ENCODE measurements around the gene KLF7.

The KLF7 gene

GRCh38 chr2:207130958-207131521, 34.7 kb downstream of the KLF7 start:
- intact Hi-C loops (cut with DNase I) = no loop called here
- DNase-seq = no peak

GRCh38 chr2:207129821-207130220, 35.9 kb downstream of the KLF7 start:
- intact Hi-C loops (cut with DNase I) = no loop called here
- no peak for DNase-seq

- no peak for DNase-seq
- intact Hi-C loops (cut with DNase I) = no loop called here
These were observed 36.9 kb downstream of the KLF7 start for GRCh38 chr2:207128867-207129266.

- intact Hi-C loops (cut with DNase I) = no loop called here
These were observed 38.9 kb downstream of the KLF7 start for GRCh38 chr2:207126724-207127308.

GRCh38 chr2:207123776-207124391, 41.9 kb downstream of the KLF7 start:
- intact Hi-C loops (cut with DNase I) = no loop called here
- no peak for DNase-seq

More at GRCh38 chr2:207126724-207127308, 38.9 kb downstream of the KLF7 start:
- DNase-seq = no peak

- intact Hi-C loops (cut with DNase I) = no loop called here
- no peak for DNase-seq
These were observed 42.4 kb downstream of the KLF7 start for GRCh38 chr2:207123335-207123744.

GRCh38 chr2:207122651-207123334, 43.0 kb downstream of the KLF7 start:
- intact Hi-C loops (cut with DNase I) = no loop called here
- DNase-seq = no peak

GRCh38 chr2:207121784-207122183, 44.0 kb downstream of the KLF7 start:
- intact Hi-C loops (cut with DNase I) = no loop called here
- no peak for DNase-seq

- DNase-seq = no peak
- intact Hi-C loops (cut with DNase I) = loop anchor here (10.0 kb wide), 1 partner anchor 46 kb away; the partner anchor contains the start of gene KLF7
These were observed 46.7 kb downstream of the KLF7 start for GRCh38 chr2:207119048-207119447.

- intact Hi-C loops (cut with DNase I) = loop anchor here (10.0 kb wide), 1 partner anchor 47 kb away; the partner anchor contains the start of gene KLF7
- no peak for DNase-seq
These were observed 48.1 kb downstream of the KLF7 start for GRCh38 chr2:207117668-207118067.

- intact Hi-C loops (cut with DNase I) = loop anchor here (10.0 kb wide), 1 partner anchor 49 kb away; the partner anchor contains the start of gene KLF7
- peak in 6 of 10 donors; percentile 26 to 91 (median 48) for DNase-seq
These were observed 49.9 kb downstream of the KLF7 start for GRCh38 chr2:207115715-207116364.

- intact Hi-C loops (cut with DNase I) = loop anchor here (10.0 kb wide), 1 partner anchor 51 kb away; the partner anchor contains the start of gene KLF7
- DNase-seq = peak; percentile 24 to 91 (median 53)
These were observed 52.3 kb downstream of the KLF7 start for GRCh38 chr2:207113414-207113813.

- no peak for DNase-seq
- intact Hi-C loops (cut with DNase I) = loop anchor here (10.0 kb wide), 1 partner anchor 52 kb away; the partner anchor contains the start of gene KLF7
These were observed 53.0 kb downstream of the KLF7 start for GRCh38 chr2:207112785-207113184.

- intact Hi-C loops (cut with DNase I) = loop anchor here (10.0 kb wide), 1 partner anchor 52 kb away; the partner anchor contains the start of gene KLF7
- DNase-seq = no peak
These were observed 53.4 kb downstream of the KLF7 start for GRCh38 chr2:207112383-207112782.

GRCh38 chr2:207111757-207112156, 54.0 kb downstream of the KLF7 start:
- no peak for DNase-seq
- intact Hi-C loops (cut with DNase I) = loop anchor here (2.0 to 10.0 kb wide), 2 partner anchors 33 to 53 kb away; partner anchors contain the start of gene KLF7

GRCh38 chr2:207110715-207111114, 55.0 kb downstream of the KLF7 start:
- no peak for DNase-seq
- intact Hi-C loops (cut with DNase I) = loop anchor here (2.0 to 10.0 kb wide), 2 partner anchors 32 to 54 kb away; partner anchors contain the start of gene KLF7

- no peak for DNase-seq
- intact Hi-C loops (cut with DNase I) = loop anchor here (2.0 to 10.0 kb wide), 2 partner anchors 32 to 54 kb away; partner anchors contain the start of gene KLF7
These were observed 55.4 kb downstream of the KLF7 start for GRCh38 chr2:207110310-207110709.

GRCh38 chr2:207109768-207110167, 56.0 kb downstream of the KLF7 start:
- intact Hi-C loops (cut with DNase I) = loop anchor here (2.0 to 10.0 kb wide), 2 partner anchors 31 to 55 kb away; partner anchors contain the start of gene KLF7
- DNase-seq = no peak

- no peak for DNase-seq
These were observed 57.3 kb downstream of the KLF7 start for GRCh38 chr2:207108440-207108839.

GRCh38 chr2:207107551-207107950, 58.2 kb downstream of the KLF7 start:
- intact Hi-C loops (cut with DNase I) = no loop called here
- DNase-seq = peak; percentile 46 to 92 (median 62)

More at GRCh38 chr2:207108440-207108839, 57.3 kb downstream of the KLF7 start:
- intact Hi-C loops (cut with DNase I) = no loop called here

Data from posterior cingulate gyrus (tissue), 11 donors.